OCI-LY3 (cell line): Measurements from ENCODE around the gene CABS1.

Experiments used
- EZH2phosphoT487 ChIP-seq: fragments of 200-600 bp; shearing (Covaris generic); IDR thresholded peaks from 2 replicates; pipeline ENCODE4 v1.6.1; 2018; ENCODE audit warnings: antibody characterized with exemption, mixed run types, low read depth
- TF ChIP-seq, protein P1 (sequence below): fragments of 200-600, 300-600 bp; sonication (generic); IDR thresholded peaks from 2 replicates; pipeline ENCODE4 v1.5.1; 2014; ENCODE audit warnings: antibody characterized with exemption, low read length, low read depth

DNA sequence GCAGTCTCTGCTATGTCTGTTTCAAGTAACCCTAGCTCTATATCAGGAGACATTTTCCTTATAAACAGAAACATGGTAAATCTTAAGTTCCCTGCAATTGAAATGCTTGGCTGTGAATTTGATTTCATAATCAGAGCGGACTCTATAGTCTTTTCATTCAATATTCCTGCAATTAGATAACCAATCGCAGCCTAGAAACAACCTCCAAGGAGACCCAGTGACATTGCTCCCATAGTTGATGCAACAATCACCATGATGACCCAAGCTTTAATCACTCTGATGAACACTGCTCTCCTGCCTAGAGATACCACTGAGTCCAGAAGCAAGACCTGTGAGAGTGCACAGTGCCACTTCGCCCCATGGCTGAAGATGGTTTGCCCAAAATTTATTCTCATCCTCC, at the start of gene CABS1:
- TF ChIP-seq, protein P1, sequence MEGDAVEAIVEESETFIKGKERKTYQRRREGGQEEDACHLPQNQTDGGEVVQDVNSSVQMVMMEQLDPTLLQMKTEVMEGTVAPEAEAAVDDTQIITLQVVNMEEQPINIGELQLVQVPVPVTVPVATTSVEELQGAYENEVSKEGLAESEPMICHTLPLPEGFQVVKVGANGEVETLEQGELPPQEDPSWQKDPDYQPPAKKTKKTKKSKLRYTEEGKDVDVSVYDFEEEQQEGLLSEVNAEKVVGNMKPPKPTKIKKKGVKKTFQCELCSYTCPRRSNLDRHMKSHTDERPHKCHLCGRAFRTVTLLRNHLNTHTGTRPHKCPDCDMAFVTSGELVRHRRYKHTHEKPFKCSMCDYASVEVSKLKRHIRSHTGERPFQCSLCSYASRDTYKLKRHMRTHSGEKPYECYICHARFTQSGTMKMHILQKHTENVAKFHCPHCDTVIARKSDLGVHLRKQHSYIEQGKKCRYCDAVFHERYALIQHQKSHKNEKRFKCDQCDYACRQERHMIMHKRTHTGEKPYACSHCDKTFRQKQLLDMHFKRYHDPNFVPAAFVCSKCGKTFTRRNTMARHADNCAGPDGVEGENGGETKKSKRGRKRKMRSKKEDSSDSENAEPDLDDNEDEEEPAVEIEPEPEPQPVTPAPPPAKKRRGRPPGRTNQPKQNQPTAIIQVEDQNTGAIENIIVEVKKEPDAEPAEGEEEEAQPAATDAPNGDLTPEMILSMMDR: no peak
- TF ChIP-seq EZH2phosphoT487: no peak
